Erythroblast (primary cell): ENCODE data around the gene PRR5.

Experiments used
- DNase-seq, 2 experiments: peaks; one replicate each; lab custom pipeline; 2025; lab: John Stamatoyannopoulos, UW
- GATA1 ChIP-seq: IDR thresholded peaks from 2 replicates; pipeline ENCODE4 v1.6.1; 2011; ENCODE audit warnings: low read depth, mild to moderate bottlenecking, control low read depth, low read length, moderate library complexity
- POLR2A ChIP-seq: IDR thresholded peaks from 2 replicates; pipeline ENCODE4 v1.6.1; 2011; ENCODE audit warnings: mild to moderate bottlenecking, low read length

PRR5 gene

DNA sequence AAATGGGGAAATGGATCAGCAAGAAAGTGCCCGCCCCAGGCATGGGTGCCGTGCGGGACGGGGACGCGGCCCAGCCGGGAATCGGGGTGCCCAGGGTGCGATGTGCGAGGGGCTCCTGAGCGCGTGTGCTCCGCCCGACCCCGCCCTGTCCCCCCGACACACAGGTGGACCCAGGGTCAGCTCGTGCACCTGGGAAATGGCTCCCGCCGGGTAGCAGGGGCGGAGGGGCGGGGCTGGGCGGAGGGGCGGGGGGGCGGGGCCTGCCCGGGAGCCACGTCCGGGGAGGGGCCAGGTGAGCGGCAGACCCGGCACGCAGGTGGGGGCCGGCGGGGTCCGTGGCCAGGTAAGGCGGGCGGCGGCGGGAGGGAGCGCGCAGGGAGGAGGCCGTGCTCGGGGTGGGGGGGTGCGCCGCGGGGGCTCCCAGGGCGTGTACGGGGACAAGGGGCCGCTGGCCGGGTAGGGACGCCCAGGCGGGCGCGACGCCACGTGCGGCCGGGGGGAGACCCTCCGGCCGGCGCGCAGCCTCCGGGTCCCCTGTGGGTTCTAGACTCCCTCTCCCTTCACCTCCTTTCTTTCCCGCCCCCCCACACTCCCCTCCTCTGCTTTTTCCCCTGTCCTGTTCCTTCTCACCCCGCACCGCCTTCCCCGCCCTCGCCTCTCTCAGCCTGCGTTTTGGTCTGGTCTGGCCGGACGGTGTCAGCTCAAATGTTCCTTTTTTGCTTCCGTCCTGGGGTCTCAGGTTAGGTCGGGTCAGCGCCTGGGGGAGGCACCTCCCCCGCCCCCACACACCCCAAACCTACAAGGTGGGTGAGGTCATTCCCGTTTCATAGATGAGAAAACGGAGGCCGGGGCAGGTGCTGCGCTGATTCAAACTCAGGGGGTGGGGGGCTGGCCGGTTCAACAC lies 50.5 kb downstream of the PRR5 start, which contains the start of gene ARHGAP8:
ARHGAP8 (plus strand) TSS at position 291 of the 904 bp plus-strand sequence. CDS start 33,953 bp downstream, outside the sequence.
- no peak for DNase-seq
- TF ChIP-seq GATA1 = no peak
- no peak for TF ChIP-seq POLR2A

DNA sequence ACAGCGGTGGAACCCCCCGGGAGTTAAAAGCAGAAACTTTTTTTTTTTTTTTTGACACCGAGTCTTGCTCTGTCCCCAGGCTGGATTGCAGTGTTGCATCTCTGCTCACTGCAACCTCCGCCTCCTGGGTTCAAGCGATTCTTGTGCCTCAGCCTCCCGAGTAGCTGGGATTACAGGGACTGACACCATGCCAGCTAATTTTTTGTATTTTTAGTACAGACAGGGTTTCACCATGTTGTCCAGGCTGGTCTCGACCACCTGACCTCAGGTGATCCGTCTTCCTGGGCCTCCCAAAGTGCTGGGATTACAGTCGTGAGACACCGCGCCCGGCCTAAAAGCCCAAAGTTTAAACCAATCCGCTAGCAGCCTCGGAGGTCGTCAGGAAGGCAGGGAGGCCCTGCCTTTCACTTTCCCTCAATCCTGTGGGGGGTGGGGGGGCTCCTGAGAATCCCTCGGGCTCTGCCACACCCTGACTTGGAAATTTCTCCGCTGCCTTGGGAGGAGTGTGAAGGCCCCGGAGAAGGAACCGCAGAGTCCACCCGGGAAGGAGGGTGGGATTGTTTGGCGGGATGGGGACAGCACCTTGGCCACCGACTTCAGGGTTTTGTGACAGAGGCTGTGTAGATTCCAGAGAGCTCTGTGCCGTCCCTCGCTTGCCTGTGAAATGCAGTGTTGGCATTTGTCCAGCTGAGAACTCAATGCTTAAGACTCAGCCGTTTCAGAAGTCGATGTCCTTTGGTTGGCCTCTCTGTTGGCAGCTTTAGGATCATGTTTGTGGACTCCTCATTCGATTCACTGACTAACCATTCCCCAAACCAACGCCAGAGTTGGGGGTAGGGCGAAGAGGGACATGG lies 51.4 kb downstream of the PRR5 start:
- no peak for TF ChIP-seq GATA1
- TF ChIP-seq POLR2A = no peak
- no peak for DNase-seq

DNA sequence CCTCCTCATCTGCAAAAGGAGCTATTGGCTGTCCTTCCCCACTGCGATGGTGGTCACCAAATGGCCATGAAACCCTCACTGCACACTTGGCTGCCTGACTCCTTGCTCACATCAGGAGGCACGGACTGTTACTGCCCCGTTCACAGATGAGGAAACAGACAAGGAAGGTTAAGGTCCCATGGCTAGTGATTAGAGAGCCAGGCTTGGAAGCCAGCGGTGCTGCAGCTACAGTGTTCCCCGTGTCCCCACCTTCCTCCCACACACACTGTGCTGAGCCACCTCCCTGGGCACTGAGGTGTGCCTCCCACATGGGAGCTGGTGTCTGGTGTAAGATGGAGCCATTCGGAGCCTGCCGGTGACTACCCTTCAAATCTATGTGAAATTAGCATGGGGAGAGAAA lies 53.0 kb downstream of the PRR5 start:
- no peak for DNase-seq
- TF ChIP-seq GATA1 (no peak), POLR2A (no peak)

DNA sequence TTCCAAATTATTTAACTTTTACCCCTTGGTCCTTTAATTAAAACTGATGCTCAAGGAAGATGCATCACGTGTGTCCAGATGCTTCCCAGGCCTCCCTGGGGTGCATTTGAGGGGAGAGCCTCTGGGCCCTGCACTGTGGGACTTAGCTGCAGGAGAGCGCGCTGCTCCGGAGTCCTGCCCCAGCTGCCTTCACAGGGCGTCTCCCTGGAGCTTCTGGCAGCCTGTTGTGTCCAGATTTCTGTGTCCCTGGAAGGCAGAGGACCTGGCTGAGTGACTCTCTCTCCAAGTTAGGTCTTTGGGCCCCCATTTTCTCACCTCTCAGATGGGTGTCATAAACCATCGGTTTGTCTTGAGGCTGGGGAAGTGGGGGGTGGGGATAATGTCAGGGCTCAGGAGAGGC lies 53.4 kb downstream of the PRR5 start:
- TF ChIP-seq GATA1 (no peak), POLR2A (no peak)
- no peak for DNase-seq

DNA sequence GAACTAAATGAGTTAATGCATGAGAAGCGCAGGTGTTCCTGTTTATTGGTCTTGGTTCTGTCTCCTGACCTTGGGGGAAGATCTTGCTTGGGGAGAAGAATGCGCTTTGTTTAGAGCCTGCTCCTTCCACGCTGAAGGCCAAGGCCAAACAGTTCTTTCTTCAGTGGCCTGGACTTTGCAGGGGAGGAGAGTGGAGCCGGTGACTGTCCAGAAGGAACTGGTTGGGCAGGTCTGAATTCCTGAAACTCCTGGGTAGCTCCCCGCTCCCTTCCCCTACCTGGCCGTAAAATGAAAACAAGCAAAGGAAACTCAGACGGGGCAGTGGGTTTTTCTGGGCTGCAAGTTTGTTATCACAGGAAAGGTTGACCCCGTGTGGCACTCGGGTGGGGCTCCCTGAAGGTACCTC lies 54.0 kb downstream of the PRR5 start:
- no peak for DNase-seq
- TF ChIP-seq POLR2A = no peak
- TF ChIP-seq GATA1 = no peak

DNA sequence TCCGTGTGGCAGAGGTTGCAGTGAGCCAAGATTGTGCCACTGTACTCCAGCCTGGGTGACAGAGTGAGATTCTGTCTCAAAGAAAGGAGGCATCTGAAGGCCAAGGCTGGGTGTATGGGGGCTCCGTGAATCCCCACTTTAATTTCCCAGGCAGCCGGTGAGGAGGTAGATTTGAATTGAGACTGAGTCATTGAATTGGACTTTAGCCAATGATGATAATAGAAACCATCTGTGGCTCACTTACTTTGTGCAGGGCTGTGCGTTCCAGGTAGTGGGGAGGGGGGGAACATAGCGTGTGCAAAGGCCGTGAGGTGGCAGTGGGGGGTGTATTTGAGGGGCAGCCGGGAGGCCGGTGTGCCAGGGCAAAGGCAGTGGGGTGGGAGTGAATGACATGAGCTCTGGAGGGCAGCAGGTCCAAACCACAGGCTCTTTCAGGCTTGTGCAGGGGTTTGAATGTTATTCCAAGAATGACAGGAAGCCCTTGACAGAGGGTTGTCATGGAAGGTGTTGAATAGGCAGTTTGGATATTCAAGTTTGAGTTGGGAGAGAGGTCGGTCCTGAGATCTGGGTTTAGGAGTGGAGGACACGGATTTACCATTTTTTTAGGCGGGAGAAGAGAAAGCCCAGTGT lies 56.5 kb downstream of the PRR5 start:
- no peak for DNase-seq
- no peak for TF ChIP-seq GATA1
- TF ChIP-seq POLR2A = no peak

DNA sequence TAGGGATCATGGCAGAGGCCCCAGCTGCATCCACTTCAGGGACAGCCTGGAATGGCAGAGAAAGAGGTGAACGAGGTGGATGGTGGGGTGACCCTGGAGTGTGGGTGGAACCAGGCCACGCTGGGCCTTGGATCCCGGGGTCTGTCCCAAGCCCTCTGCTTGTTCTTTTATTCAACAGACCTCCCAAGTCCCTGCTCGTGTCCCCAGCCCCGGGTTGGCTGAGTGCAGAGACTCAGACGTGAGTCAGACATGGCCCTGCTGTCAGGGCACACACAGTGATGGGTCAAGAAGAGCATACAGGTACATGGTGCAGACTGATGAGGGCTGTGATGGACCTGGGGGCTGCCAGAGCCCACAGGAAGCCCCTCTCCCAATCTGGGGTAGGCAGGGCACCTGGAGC lies 57.0 kb downstream of the PRR5 start:
- TF ChIP-seq POLR2A = no peak
- TF ChIP-seq GATA1 = no peak
- DNase-seq = no peak

DNA sequence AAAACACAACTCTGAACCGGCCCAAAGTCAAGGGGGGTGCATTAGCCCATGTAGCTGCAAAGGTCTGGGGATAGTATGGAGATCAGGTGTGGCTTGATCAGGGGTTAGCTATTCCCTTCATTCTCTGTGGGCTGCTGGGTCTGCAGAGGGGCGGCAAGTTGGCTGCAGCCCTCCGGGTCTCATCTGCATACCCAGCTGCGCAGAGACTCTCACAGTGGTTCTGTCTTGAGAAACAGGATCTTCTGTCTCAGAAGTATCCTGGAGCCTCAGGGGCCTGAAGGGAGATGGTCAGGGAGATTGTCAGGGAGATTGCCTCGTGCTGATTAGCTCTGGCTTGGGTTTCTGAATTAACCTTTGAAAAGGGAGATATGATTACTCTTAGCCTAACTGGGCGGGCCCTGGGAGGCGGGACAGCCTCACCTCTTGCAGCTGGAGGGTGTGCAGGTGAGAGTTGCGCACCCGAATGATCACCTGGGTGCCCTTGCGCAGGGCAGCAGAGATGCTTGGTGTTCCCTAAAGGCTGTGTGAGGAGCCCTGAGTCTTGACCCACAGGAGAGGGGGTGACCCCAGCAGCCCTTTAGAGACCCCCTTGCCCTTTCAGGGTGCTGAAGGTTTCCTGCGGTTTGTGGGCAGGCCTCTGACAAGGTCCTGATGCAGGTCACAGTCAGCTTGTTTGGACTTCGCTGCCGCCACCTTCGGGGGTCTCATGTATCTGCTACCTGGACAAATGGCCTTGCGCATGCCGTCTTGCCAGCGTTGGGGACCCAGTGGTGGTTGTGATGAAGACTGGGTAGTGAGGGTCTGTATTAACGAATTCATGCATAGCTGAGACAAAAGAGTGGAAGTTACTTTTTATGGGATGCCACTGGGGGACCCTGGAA lies 57.7 kb downstream of the PRR5 start:
- DNase-seq = no peak
- TF ChIP-seq POLR2A (no peak), GATA1 (no peak)

DNA sequence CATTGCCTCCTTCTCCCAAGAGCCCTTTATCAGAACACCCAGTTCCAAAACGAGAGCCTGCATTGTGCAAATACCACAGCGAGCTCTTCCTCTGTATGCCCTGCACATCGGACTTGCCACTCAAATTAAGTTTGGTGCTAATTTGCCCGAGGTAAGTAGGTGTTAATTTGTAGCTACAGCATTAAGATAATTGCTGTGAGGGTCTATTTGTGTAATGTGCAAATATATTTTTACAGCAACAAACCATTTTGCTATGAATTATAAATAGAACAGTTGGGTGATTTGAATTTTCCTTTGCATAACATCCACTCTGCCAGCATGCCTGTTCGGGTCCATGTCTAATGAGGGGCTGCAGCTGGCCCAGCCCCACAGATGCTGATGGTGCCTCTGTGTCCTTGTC lies 58.5 kb downstream of the PRR5 start:
- no peak for DNase-seq
- no peak for TF ChIP-seq POLR2A
- no peak for TF ChIP-seq GATA1

DNA sequence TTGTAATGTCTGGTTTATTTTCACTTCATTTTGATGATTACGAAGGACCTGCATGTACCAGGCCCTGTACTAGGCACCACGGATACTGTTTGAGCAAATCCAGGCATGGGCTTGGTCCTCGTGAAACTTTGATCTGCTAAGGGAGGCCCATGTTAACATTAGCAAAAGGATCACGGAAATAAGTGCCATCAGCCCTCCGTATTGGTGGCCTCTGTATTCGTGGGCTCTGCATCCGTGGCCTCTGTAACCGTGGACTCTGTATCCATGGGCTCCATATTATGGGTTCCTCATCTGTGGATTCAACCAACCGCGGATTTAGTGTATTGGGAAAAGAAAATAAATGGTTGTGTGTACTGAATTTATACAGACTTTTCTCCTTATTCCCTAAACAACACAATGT lies 59.0 kb downstream of the PRR5 start:
- TF ChIP-seq POLR2A (no peak), GATA1 (no peak)
- DNase-seq = no peak

DNA sequence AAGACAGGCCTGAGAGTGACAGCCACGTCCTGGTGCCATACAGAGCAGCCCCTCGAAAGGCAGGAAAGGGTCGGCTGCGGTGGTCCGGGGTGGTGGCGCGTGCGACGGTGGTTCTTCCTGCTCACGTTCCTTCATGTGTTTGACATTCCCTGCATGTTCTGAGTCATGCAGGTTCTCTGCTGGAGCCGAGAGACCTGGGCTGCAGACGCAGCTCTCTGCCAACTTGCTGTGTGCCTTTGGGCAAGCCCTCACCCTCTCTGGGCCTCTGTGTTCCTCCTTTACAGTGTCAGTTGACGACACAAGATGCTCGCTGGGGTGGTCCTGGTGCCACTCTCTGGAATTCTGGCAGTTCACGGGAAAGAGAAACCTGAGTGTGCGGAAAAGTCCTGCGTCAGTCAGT lies 62.4 kb downstream of the PRR5 start:
- no peak for TF ChIP-seq GATA1
- TF ChIP-seq POLR2A = no peak
- no peak for DNase-seq

DNA sequence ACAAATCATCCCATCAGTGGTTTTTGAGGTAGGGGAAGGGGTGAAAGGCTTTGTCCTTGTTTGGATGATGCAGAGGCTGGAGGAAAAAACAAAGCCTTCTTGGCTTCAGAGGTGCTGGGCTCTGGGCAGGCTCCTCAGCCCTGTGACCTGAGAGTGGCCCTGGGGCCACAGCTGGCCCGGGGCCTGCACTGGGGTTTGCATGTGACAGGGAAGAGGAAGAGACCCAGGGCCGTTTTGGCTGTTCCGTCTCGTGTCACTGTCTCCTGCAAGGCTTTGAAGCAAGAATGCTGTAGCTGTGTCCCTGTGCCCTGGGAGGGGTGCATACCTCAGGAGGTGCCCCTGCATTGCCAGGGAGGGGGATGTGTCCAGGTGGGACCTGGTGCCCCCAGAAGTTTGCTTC lies 63.0 kb downstream of the PRR5 start:
- no peak for DNase-seq
- TF ChIP-seq POLR2A (no peak), GATA1 (no peak)

DNA sequence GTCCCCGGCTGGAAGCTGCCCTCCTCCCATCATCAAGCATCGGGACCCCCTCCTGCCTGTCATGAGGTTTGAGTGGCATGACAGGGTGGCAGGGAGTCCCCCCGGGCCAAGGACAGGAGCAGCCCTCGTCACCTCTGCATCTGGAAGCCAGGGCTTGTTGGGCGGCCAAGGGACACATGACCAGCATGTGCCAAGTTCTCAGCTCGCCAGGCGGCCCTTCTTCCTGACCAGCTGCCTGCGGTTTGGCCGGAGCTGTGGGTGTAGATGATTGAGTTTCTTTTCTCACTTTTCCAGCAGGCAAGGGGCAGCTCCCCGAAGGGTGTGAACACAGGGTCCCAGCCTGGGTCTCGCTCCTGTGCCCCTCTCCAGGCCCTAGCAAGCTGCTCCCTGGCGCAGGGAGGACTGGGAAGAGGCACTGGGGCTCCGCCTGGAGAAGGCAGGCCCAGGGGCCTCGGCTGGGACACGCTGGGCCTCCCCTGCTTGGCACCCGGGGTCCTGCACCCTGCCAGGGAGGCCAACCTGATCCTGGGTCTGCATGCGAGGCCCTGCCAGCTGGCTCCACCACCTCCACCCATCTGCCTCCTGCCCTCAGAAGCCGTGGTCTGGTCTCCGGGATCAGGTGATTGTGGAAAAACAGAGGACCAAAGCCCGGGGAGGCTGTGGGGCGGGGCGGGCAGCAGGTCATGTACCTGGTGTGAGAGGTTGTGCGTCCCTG lies 63.7 kb downstream of the PRR5 start:
- TF ChIP-seq GATA1 (no peak), POLR2A (no peak)
- no peak for DNase-seq

DNA sequence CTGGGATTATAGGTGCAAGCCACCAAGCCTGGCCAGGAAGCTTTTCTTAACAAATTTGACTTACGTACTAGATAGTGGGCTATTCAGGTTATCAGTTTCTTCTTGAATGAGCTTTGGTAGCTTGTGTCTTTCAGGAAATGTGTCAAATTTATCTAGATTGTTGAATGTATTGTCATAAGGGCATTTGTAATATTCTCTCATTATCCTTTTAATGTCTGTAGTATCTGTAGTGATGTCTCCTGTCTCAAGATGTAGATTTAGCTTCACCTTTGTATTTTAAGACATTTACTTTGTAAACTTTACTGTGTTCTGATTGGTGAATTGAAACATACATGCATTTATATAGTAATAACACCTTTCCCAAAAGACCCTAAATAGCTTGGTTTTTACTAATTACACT lies 71.1 kb downstream of the PRR5 start:
- no peak for DNase-seq
- no peak for TF ChIP-seq GATA1
- TF ChIP-seq POLR2A = no peak
